GM23338 (cell line): Measurements from ENCODE around the gene CITED1. TPM values are rescaled to one million over a fixed set of nuclear protein-coding genes. Genes with fewer than 3 reads are reported as not detected.

Experiments
- ATAC-seq: fragments of 200-7000 bp; cut with Tn5 transposase; 3 replicates; pipeline ENCODE4 v1.9.1; 2020
- DNase-seq: peaks from one replicate; pipeline ENCODE4 v3.0.0-alpha.2; 2015; ENCODE audit warnings: low spot score
- H2AFZ ChIP-seq: fragments of 200-600 bp; sonication (generic); 2 replicates; pipeline ENCODE4 v1.8.0; 2016; ENCODE audit warnings: antibody characterized with exemption, mild to moderate bottlenecking, moderate library complexity
- H3F3A ChIP-seq: fragments of 200-600 bp; sonication (generic); replicated peaks from 2 replicates; pipeline ENCODE4 v1.8.0; 2017; ENCODE audit warnings: antibody characterized with exemption, mixed run types, low read depth
- H3K27ac ChIP-seq: fragments of 200-600 bp; sonication (generic); 2 replicates; pipeline ENCODE4 v1.6.1; 2016; ENCODE audit warnings: low read depth
- H3K27me3 ChIP-seq: fragments of 200-600 bp; sonication (generic); 2 replicates; pipeline ENCODE4 v1.8.0; 2016; ENCODE audit warnings: mild to moderate bottlenecking, mixed run types, moderate library complexity; ENCODE audit not compliant: insufficient read depth
- H3K36me3 ChIP-seq: fragments of 200-600 bp; sonication (generic); 2 replicates; pipeline ENCODE4 v1.8.0; 2016; ENCODE audit warnings: mild to moderate bottlenecking; ENCODE audit not compliant: insufficient read depth
- H3K4me1 ChIP-seq: fragments of 200-600 bp; sonication (generic); 2 replicates; pipeline ENCODE4 v1.8.0; 2016; ENCODE audit warnings: mild to moderate bottlenecking, moderate library complexity; ENCODE audit not compliant: insufficient read depth
- H3K4me2 ChIP-seq: fragments of 200-600 bp; sonication (generic); 2 replicates; pipeline ENCODE4 v1.7.1; 2017; ENCODE audit warnings: mixed run types
- H3K4me3 ChIP-seq: fragments of 200-600 bp; sonication (generic); 2 replicates; pipeline ENCODE4 v1.6.1; 2016; ENCODE audit warnings: mixed run types
- H3K79me2 ChIP-seq: fragments of 200-600 bp; sonication (generic); replicated peaks from 2 replicates; pipeline ENCODE4 v1.8.0; 2017; ENCODE audit warnings: mild to moderate bottlenecking; ENCODE audit not compliant: insufficient read depth
- H3K9me2 ChIP-seq: fragments of 200-600 bp; sonication (generic); 2 replicates; pipeline ENCODE4 v1.8.0; 2017; ENCODE audit not compliant: insufficient read depth
- H4K20me1 ChIP-seq: fragments of 200-600 bp; sonication (generic); replicated peaks from 2 replicates; pipeline ENCODE4 v1.8.0; 2017; ENCODE audit warnings: mild to moderate bottlenecking; ENCODE audit not compliant: insufficient read depth
- H3K27ac Mint-ChIP-seq: 2 replicates; pipeline ENCODE4 v1.8.0; 2020; ENCODE audit warnings: inconsistent platforms, mild to moderate bottlenecking, moderate library complexity, mixed read lengths
- H3K27me3 Mint-ChIP-seq: 3 replicates; pipeline ENCODE4 v1.8.0; 2022; ENCODE audit warnings: low read depth, mild to moderate bottlenecking, moderate library complexity, mixed read lengths, inconsistent platforms; ENCODE audit not compliant: insufficient read depth, poor library complexity
- H3K36me3 Mint-ChIP-seq: 3 replicates; pipeline ENCODE4 v1.8.0; 2021; ENCODE audit warnings: low read depth, mild to moderate bottlenecking, inconsistent platforms, moderate library complexity, mixed read lengths
- H3K4me1 Mint-ChIP-seq: 3 replicates; pipeline ENCODE4 v1.8.0; 2020; ENCODE audit warnings: mild to moderate bottlenecking, inconsistent platforms, mixed read lengths
- H3K4me3 Mint-ChIP-seq: 3 replicates; pipeline ENCODE4 v1.8.0; 2021; ENCODE audit warnings: moderate library complexity, mild to moderate bottlenecking, inconsistent platforms, mixed read lengths
- H3K9me3 Mint-ChIP-seq: 3 replicates; pipeline ENCODE4 v1.8.0; 2020; ENCODE audit warnings: moderate library complexity, mild to moderate bottlenecking, inconsistent platforms, mixed read lengths
- CREB1 ChIP-seq: fragments of 250-450 bp; sonication (Bioruptor Pico); IDR thresholded peaks from 2 replicates; pipeline ENCODE4 v1.5.0; 2020; ENCODE audit warnings: low read depth, mild to moderate bottlenecking, moderate library complexity
- ETS1 ChIP-seq: IDR thresholded peaks from 2 replicates; pipeline ENCODE4 v1.6.1; 2016; ENCODE audit warnings: antibody characterized with exemption
- EZH2 ChIP-seq: fragments of 200-600 bp; sonication (generic); IDR thresholded peaks from one replicate; pipeline ENCODE4 v1.8.0; 2017; ENCODE audit warnings: antibody characterized with exemption, mild to moderate bottlenecking, low read depth; ENCODE audit not compliant: unreplicated experiment
- EZH2phosphoT487 ChIP-seq: fragments of 200-600 bp; sonication (generic); IDR thresholded peaks from one replicate; pipeline ENCODE4 v1.8.1; 2018; ENCODE audit warnings: antibody characterized with exemption; ENCODE audit not compliant: unreplicated experiment
- JUNB ChIP-seq: IDR thresholded peaks from one replicate; pipeline ENCODE4 v1.6.1; 2016; ENCODE audit warnings: antibody characterized with exemption; ENCODE audit not compliant: unreplicated experiment
- NANOG ChIP-seq: IDR thresholded peaks from 2 replicates; pipeline ENCODE4 v1.6.1; 2016; ENCODE audit warnings: antibody characterized with exemption, borderline replicate concordance
- POLR2AphosphoS5 ChIP-seq: IDR thresholded peaks from 2 replicates; pipeline ENCODE4 v1.6.1; 2016; ENCODE audit warnings: antibody characterized with exemption, low read depth
- STAT1 ChIP-seq: IDR thresholded peaks from one replicate; pipeline ENCODE4 v1.6.1; 2016; ENCODE audit warnings: antibody characterized with exemption; ENCODE audit not compliant: unreplicated experiment
- ZNF114 ChIP-seq: fragments of 250-450 bp; sonication (Bioruptor Pico); IDR thresholded peaks from 2 replicates; pipeline ENCODE4 v1.5.0; 2020; ENCODE audit warnings: mild to moderate bottlenecking, moderate library complexity
- ZNF331 ChIP-seq: fragments of 250-450 bp; sonication (Bioruptor Pico); IDR thresholded peaks from 2 replicates; pipeline ENCODE4 v1.5.0; 2020; ENCODE audit warnings: low read depth, mild to moderate bottlenecking, moderate library complexity
- polyA plus RNA-seq: library from polyadenylated mRNA; unstranded; fragments of >200 nt; fragmentation: Nextera tagmentation; extraction: Ambion mirVana; gene quantifications from 2 replicates; pipeline ENCODE4 v1.2.1, GENCODE V29; 2016
- total RNA-seq: library from RNA; depleted of rRNA; stranded (reverse); fragments of >200 nt; shearing (Covaris generic); gene quantifications from 2 replicates; pipeline ENCODE4 v1.2.3, GENCODE V29; 2014
- TF ChIP-seq, protein P1 (sequence below): fragments of 250-450 bp; sonication (Bioruptor Pico); IDR thresholded peaks from 2 replicates; pipeline ENCODE4 v1.5.0; 2020; ENCODE audit warnings: mild to moderate bottlenecking, moderate library complexity
- TF ChIP-seq, protein P2 (sequence below): IDR thresholded peaks from one replicate; pipeline ENCODE4 v1.6.1; 2018; ENCODE audit warnings: antibody characterized with exemption; ENCODE audit not compliant: unreplicated experiment
- TF ChIP-seq, protein P3 (sequence below), 2 experiments: fragments of 200-600 bp in 1 of 2; sonication (generic) in 1 of 2; conservative IDR thresholded peaks; 2 replicates each; pipeline versions ENCODE4 v1.5.1 to v1.6.1; 2016 to 2017; ENCODE audit warnings: antibody characterized with exemption in 2 of 2, low read depth in 2 of 2, mild to moderate bottlenecking in 2 of 2, moderate library complexity in 1 of 2

CITED1 gene
- total and polyA plus RNA-seq, 2 experiments from 2014 or later, result 0.45 to 1.1 TPM

GRCh38 chrX:72272868-72273267, 32.8 kb downstream of the CITED1 start:
- H3K27ac ChIP-seq, result no peak overlapping the region
- H3K9me3 Mint-ChIP-seq, result no peaks in the 10 kb centered on the region
- H3K36me3 Mint-ChIP-seq, result peaks cover 83% of the 10 kb centered on the region
- H2AFZ ChIP-seq, result no peak overlapping the region
- H4K20me1 ChIP-seq, result peaks cover 11% of the 10 kb centered on the region
- no peak for TF ChIP-seq JUNB
- TF ChIP-seq, protein P1, sequence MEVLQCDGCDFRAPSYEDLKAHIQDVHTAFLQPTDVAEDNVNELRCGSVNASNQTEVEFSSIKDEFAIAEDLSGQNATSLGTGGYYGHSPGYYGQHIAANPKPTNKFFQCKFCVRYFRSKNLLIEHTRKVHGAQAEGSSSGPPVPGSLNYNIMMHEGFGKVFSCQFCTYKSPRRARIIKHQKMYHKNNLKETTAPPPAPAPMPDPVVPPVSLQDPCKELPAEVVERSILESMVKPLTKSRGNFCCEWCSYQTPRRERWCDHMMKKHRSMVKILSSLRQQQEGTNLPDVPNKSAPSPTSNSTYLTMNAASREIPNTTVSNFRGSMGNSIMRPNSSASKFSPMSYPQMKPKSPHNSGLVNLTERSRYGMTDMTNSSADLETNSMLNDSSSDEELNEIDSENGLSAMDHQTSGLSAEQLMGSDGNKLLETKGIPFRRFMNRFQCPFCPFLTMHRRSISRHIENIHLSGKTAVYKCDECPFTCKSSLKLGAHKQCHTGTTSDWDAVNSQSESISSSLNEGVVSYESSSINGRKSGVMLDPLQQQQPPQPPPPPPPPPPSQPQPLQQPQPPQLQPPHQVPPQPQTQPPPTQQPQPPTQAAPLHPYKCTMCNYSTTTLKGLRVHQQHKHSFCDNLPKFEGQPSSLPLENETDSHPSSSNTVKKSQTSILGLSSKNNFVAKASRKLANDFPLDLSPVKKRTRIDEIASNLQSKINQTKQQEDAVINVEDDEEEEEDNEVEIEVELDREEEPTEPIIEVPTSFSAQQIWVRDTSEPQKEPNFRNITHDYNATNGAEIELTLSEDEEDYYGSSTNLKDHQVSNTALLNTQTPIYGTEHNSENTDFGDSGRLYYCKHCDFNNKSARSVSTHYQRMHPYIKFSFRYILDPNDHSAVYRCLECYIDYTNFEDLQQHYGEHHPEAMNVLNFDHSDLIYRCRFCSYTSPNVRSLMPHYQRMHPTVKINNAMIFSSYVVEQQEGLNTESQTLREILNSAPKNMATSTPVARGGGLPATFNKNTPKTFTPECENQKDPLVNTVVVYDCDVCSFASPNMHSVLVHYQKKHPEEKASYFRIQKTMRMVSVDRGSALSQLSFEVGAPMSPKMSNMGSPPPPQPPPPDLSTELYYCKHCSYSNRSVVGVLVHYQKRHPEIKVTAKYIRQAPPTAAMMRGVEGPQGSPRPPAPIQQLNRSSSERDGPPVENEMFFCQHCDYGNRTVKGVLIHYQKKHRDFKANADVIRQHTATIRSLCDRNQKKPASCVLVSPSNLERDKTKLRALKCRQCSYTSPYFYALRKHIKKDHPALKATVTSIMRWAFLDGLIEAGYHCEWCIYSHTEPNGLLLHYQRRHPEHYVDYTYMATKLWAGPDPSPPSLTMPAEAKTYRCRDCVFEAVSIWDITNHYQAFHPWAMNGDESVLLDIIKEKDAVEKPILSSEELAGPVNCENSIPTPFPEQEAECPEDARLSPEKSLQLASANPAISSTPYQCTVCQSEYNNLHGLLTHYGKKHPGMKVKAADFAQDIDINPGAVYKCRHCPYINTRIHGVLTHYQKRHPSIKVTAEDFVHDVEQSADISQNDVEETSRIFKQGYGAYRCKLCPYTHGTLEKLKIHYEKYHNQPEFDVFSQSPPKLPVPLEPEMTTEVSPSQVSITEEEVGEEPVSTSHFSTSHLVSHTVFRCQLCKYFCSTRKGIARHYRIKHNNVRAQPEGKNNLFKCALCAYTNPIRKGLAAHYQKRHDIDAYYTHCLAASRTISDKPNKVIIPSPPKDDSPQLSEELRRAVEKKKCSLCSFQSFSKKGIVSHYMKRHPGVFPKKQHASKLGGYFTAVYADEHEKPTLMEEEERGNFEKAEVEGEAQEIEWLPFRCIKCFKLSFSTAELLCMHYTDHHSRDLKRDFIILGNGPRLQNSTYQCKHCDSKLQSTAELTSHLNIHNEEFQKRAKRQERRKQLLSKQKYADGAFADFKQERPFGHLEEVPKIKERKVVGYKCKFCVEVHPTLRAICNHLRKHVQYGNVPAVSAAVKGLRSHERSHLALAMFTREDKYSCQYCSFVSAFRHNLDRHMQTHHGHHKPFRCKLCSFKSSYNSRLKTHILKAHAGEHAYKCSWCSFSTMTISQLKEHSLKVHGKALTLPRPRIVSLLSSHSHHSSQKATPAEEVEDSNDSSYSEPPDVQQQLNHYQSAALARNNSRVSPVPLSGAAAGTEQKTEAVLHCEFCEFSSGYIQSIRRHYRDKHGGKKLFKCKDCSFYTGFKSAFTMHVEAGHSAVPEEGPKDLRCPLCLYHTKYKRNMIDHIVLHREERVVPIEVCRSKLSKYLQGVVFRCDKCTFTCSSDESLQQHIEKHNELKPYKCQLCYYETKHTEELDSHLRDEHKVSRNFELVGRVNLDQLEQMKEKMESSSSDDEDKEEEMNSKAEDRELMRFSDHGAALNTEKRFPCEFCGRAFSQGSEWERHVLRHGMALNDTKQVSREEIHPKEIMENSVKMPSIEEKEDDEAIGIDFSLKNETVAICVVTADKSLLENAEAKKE (CRISPR knock-in tag), result no peak
- TF ChIP-seq NANOG, result no peak
- no peak for TF ChIP-seq STAT1
- no peak for TF ChIP-seq CREB1 (CRISPR knock-in tag)
- no peak for TF ChIP-seq POLR2AphosphoS5
- no peak for TF ChIP-seq EZH2phosphoT487
- TF ChIP-seq ETS1, result no peak
- TF ChIP-seq, protein P2, sequence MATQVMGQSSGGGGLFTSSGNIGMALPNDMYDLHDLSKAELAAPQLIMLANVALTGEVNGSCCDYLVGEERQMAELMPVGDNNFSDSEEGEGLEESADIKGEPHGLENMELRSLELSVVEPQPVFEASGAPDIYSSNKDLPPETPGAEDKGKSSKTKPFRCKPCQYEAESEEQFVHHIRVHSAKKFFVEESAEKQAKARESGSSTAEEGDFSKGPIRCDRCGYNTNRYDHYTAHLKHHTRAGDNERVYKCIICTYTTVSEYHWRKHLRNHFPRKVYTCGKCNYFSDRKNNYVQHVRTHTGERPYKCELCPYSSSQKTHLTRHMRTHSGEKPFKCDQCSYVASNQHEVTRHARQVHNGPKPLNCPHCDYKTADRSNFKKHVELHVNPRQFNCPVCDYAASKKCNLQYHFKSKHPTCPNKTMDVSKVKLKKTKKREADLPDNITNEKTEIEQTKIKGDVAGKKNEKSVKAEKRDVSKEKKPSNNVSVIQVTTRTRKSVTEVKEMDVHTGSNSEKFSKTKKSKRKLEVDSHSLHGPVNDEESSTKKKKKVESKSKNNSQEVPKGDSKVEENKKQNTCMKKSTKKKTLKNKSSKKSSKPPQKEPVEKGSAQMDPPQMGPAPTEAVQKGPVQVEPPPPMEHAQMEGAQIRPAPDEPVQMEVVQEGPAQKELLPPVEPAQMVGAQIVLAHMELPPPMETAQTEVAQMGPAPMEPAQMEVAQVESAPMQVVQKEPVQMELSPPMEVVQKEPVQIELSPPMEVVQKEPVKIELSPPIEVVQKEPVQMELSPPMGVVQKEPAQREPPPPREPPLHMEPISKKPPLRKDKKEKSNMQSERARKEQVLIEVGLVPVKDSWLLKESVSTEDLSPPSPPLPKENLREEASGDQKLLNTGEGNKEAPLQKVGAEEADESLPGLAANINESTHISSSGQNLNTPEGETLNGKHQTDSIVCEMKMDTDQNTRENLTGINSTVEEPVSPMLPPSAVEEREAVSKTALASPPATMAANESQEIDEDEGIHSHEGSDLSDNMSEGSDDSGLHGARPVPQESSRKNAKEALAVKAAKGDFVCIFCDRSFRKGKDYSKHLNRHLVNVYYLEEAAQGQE, result no peak
- TF ChIP-seq EZH2, result no peak
- TF ChIP-seq ZNF331 (CRISPR knock-in tag), result no peak
- TF ChIP-seq, protein P3, sequence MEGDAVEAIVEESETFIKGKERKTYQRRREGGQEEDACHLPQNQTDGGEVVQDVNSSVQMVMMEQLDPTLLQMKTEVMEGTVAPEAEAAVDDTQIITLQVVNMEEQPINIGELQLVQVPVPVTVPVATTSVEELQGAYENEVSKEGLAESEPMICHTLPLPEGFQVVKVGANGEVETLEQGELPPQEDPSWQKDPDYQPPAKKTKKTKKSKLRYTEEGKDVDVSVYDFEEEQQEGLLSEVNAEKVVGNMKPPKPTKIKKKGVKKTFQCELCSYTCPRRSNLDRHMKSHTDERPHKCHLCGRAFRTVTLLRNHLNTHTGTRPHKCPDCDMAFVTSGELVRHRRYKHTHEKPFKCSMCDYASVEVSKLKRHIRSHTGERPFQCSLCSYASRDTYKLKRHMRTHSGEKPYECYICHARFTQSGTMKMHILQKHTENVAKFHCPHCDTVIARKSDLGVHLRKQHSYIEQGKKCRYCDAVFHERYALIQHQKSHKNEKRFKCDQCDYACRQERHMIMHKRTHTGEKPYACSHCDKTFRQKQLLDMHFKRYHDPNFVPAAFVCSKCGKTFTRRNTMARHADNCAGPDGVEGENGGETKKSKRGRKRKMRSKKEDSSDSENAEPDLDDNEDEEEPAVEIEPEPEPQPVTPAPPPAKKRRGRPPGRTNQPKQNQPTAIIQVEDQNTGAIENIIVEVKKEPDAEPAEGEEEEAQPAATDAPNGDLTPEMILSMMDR (conservative IDR thresholded peaks at IDR 0.05; ENCODE audit: low read depth in 2 of 2), result no peak
- no peak for TF ChIP-seq ZNF114 (CRISPR knock-in tag)
- peaks cover 25% of the 10 kb centered on the region for H3K4me1 Mint-ChIP-seq
- H3K79me2 ChIP-seq, result peaks cover 29% of the 10 kb centered on the region
- H3K4me1 ChIP-seq, result peaks cover 14% of the 10 kb centered on the region; the same call in 1 of the 2 replicates
- H3K27ac Mint-ChIP-seq, result no peak overlapping the region
- no peak overlapping the region for H3K4me3 Mint-ChIP-seq
- H3K27me3 Mint-ChIP-seq, result peaks cover 2% of the 10 kb centered on the region
- DNase-seq (no peak), ATAC-seq (no peak)
- peaks cover 25% of the 10 kb centered on the region for H3F3A ChIP-seq
- no peak overlapping the region for H3K4me2 ChIP-seq
- H3K4me3 ChIP-seq, result no peak overlapping the region
- no peaks in the 10 kb centered on the region for H3K27me3 ChIP-seq
- H3K9me2 ChIP-seq, result no peaks in the 10 kb centered on the region
- peaks cover 17% of the 10 kb centered on the region for H3K36me3 ChIP-seq
